GM23338 (cell line): Measurements from ENCODE around the gene FOXR2. TPM values are rescaled to one million over a fixed set of nuclear protein-coding genes. Genes with fewer than 3 reads are reported as not detected.

ENCODE experiments used
- ATAC-seq: fragments of 200-7000 bp; cut with Tn5 transposase; 3 replicates; pipeline ENCODE4 v1.9.1; 2020
- DNase-seq: peaks from one replicate; pipeline ENCODE4 v3.0.0-alpha.2; 2015; ENCODE audit warnings: low spot score
- H2AFZ ChIP-seq: fragments of 200-600 bp; sonication (generic); 2 replicates; pipeline ENCODE4 v1.8.0; 2016; ENCODE audit warnings: antibody characterized with exemption, mild to moderate bottlenecking, moderate library complexity
- H3F3A ChIP-seq: fragments of 200-600 bp; sonication (generic); replicated peaks from 2 replicates; pipeline ENCODE4 v1.8.0; 2017; ENCODE audit warnings: antibody characterized with exemption, mixed run types, low read depth
- H3K27ac ChIP-seq: fragments of 200-600 bp; sonication (generic); 2 replicates; pipeline ENCODE4 v1.6.1; 2016; ENCODE audit warnings: low read depth
- H3K27me3 ChIP-seq: fragments of 200-600 bp; sonication (generic); 2 replicates; pipeline ENCODE4 v1.8.0; 2016; ENCODE audit warnings: mild to moderate bottlenecking, mixed run types, moderate library complexity; ENCODE audit not compliant: insufficient read depth
- H3K36me3 ChIP-seq: fragments of 200-600 bp; sonication (generic); 2 replicates; pipeline ENCODE4 v1.8.0; 2016; ENCODE audit warnings: mild to moderate bottlenecking; ENCODE audit not compliant: insufficient read depth
- H3K4me1 ChIP-seq: fragments of 200-600 bp; sonication (generic); 2 replicates; pipeline ENCODE4 v1.8.0; 2016; ENCODE audit warnings: mild to moderate bottlenecking, moderate library complexity; ENCODE audit not compliant: insufficient read depth
- H3K4me2 ChIP-seq: fragments of 200-600 bp; sonication (generic); 2 replicates; pipeline ENCODE4 v1.7.1; 2017; ENCODE audit warnings: mixed run types
- H3K4me3 ChIP-seq: fragments of 200-600 bp; sonication (generic); 2 replicates; pipeline ENCODE4 v1.6.1; 2016; ENCODE audit warnings: mixed run types
- H3K79me2 ChIP-seq: fragments of 200-600 bp; sonication (generic); replicated peaks from 2 replicates; pipeline ENCODE4 v1.8.0; 2017; ENCODE audit warnings: mild to moderate bottlenecking; ENCODE audit not compliant: insufficient read depth
- H3K9me2 ChIP-seq: fragments of 200-600 bp; sonication (generic); 2 replicates; pipeline ENCODE4 v1.8.0; 2017; ENCODE audit not compliant: insufficient read depth
- H4K20me1 ChIP-seq: fragments of 200-600 bp; sonication (generic); replicated peaks from 2 replicates; pipeline ENCODE4 v1.8.0; 2017; ENCODE audit warnings: mild to moderate bottlenecking; ENCODE audit not compliant: insufficient read depth
- H3K27ac Mint-ChIP-seq: 2 replicates; pipeline ENCODE4 v1.8.0; 2020; ENCODE audit warnings: inconsistent platforms, mild to moderate bottlenecking, moderate library complexity, mixed read lengths
- H3K27me3 Mint-ChIP-seq: 3 replicates; pipeline ENCODE4 v1.8.0; 2022; ENCODE audit warnings: low read depth, mild to moderate bottlenecking, moderate library complexity, mixed read lengths, inconsistent platforms; ENCODE audit not compliant: insufficient read depth, poor library complexity
- H3K36me3 Mint-ChIP-seq: 3 replicates; pipeline ENCODE4 v1.8.0; 2021; ENCODE audit warnings: low read depth, mild to moderate bottlenecking, inconsistent platforms, moderate library complexity, mixed read lengths
- H3K4me1 Mint-ChIP-seq: 3 replicates; pipeline ENCODE4 v1.8.0; 2020; ENCODE audit warnings: mild to moderate bottlenecking, inconsistent platforms, mixed read lengths
- H3K4me3 Mint-ChIP-seq: 3 replicates; pipeline ENCODE4 v1.8.0; 2021; ENCODE audit warnings: moderate library complexity, mild to moderate bottlenecking, inconsistent platforms, mixed read lengths
- H3K9me3 Mint-ChIP-seq: 3 replicates; pipeline ENCODE4 v1.8.0; 2020; ENCODE audit warnings: moderate library complexity, mild to moderate bottlenecking, inconsistent platforms, mixed read lengths
- CREB1 ChIP-seq: fragments of 250-450 bp; sonication (Bioruptor Pico); IDR thresholded peaks from 2 replicates; pipeline ENCODE4 v1.5.0; 2020; ENCODE audit warnings: low read depth, mild to moderate bottlenecking, moderate library complexity
- EZH2 ChIP-seq: fragments of 200-600 bp; sonication (generic); IDR thresholded peaks from one replicate; pipeline ENCODE4 v1.8.0; 2017; ENCODE audit warnings: antibody characterized with exemption, mild to moderate bottlenecking, low read depth; ENCODE audit not compliant: unreplicated experiment
- EZH2phosphoT487 ChIP-seq: fragments of 200-600 bp; sonication (generic); IDR thresholded peaks from one replicate; pipeline ENCODE4 v1.8.1; 2018; ENCODE audit warnings: antibody characterized with exemption; ENCODE audit not compliant: unreplicated experiment
- JUNB ChIP-seq: IDR thresholded peaks from one replicate; pipeline ENCODE4 v1.6.1; 2016; ENCODE audit warnings: antibody characterized with exemption; ENCODE audit not compliant: unreplicated experiment
- NANOG ChIP-seq: IDR thresholded peaks from 2 replicates; pipeline ENCODE4 v1.6.1; 2016; ENCODE audit warnings: antibody characterized with exemption, borderline replicate concordance
- POLR2AphosphoS5 ChIP-seq: IDR thresholded peaks from 2 replicates; pipeline ENCODE4 v1.6.1; 2016; ENCODE audit warnings: antibody characterized with exemption, low read depth
- STAT1 ChIP-seq: IDR thresholded peaks from one replicate; pipeline ENCODE4 v1.6.1; 2016; ENCODE audit warnings: antibody characterized with exemption; ENCODE audit not compliant: unreplicated experiment
- ZNF114 ChIP-seq: fragments of 250-450 bp; sonication (Bioruptor Pico); IDR thresholded peaks from 2 replicates; pipeline ENCODE4 v1.5.0; 2020; ENCODE audit warnings: mild to moderate bottlenecking, moderate library complexity
- ZNF331 ChIP-seq: fragments of 250-450 bp; sonication (Bioruptor Pico); IDR thresholded peaks from 2 replicates; pipeline ENCODE4 v1.5.0; 2020; ENCODE audit warnings: low read depth, mild to moderate bottlenecking, moderate library complexity
- long read RNA-seq: library from polyadenylated mRNA; unstranded; transcript quantifications from one replicate; pipeline ENCODE4 v2.0.0, GENCODE V29; 2020; ENCODE audit not compliant: unreplicated experiment
- polyA plus RNA-seq: library from polyadenylated mRNA; unstranded; fragments of >200 nt; fragmentation: Nextera tagmentation; extraction: Ambion mirVana; gene quantifications from 2 replicates; pipeline ENCODE4 v1.2.1, GENCODE V29; 2016
- total RNA-seq: library from RNA; depleted of rRNA; stranded (reverse); fragments of >200 nt; shearing (Covaris generic); gene quantifications from 2 replicates; pipeline ENCODE4 v1.2.3, GENCODE V29; 2014; rRNA removed
- TF ChIP-seq, protein P1 (sequence below), 2 experiments: fragments of 200-600 bp in 1 of 2; sonication (generic) in 1 of 2; conservative IDR thresholded peaks; 2 replicates each; pipeline versions ENCODE4 v1.5.1 to v1.6.1; 2016 to 2017; ENCODE audit warnings: antibody characterized with exemption in 2 of 2, low read depth in 2 of 2, mild to moderate bottlenecking in 2 of 2, moderate library complexity in 1 of 2
- TF ChIP-seq, protein P2 (sequence below): IDR thresholded peaks from 2 replicates; pipeline ENCODE4 v1.6.1; 2016; ENCODE audit warnings: antibody characterized with exemption
- TF ChIP-seq, protein P3 (sequence below): IDR thresholded peaks from one replicate; pipeline ENCODE4 v1.6.1; 2018; ENCODE audit warnings: antibody characterized with exemption; ENCODE audit not compliant: unreplicated experiment
- TF ChIP-seq, protein P4 (sequence below): fragments of 250-450 bp; sonication (Bioruptor Pico); IDR thresholded peaks from 2 replicates; pipeline ENCODE4 v1.5.0; 2020; ENCODE audit warnings: mild to moderate bottlenecking, moderate library complexity

Gene FOXR2, protein sequence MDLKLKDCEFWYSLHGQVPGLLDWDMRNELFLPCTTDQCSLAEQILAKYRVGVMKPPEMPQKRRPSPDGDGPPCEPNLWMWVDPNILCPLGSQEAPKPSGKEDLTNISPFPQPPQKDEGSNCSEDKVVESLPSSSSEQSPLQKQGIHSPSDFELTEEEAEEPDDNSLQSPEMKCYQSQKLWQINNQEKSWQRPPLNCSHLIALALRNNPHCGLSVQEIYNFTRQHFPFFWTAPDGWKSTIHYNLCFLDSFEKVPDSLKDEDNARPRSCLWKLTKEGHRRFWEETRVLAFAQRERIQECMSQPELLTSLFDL
- total RNA-seq (not detected in 2 replicates), polyA plus RNA-seq (not detected in 2 replicates)
- long read RNA-seq, result 0 reads

DNA sequence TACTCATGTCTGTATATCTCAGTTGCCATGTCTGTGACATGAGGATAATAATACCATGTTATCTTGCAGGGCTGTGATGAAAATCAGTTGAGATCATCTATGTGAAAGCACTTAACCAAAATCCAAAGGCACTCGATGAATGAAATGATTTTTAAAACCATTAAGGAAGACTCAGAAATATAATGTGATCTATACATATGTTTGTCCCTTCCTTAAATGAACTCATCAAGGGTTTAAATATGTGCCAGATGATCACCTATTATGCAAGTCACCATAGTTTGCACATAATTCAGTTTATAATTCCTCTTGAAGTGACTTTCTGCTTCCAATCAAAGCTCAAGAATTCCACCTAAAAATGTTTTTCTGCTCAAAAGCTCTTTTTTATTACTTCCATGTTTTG, at the start of gene FOXR2:
Gene FOXR2, plus strand, starts transcription at position 301 of the 400 bp plus-strand sequence. CDS start 312 bp downstream, outside the sequence.
- Mint-ChIP-seq H3K27ac (no peak within 1 kb of the TSS), H3K4me3 (no peak within 1 kb of the TSS), H3K36me3 (peaks cover 2% of the 10 kb centered on the region; the same call in 2 of the 3 replicates), H3K4me1 (no peaks in the 10 kb centered on the region), H3K9me3 (peaks cover 72% of the 10 kb centered on the region), H3K27me3 (peaks cover 3% of the 10 kb centered on the region)
- H3K79me2 ChIP-seq, result no peaks in the 10 kb centered on the region
- no peak within 1 kb of the TSS for H3K27ac ChIP-seq
- H3F3A ChIP-seq, result no peaks in the 10 kb centered on the region
- H3K36me3 ChIP-seq, result no peaks in the 10 kb centered on the region
- H4K20me1 ChIP-seq, result no peaks in the 10 kb centered on the region
- ATAC-seq (no peak), DNase-seq (no peak)
- no peak within 1 kb of the TSS for H3K4me2 ChIP-seq
- no peaks in the 10 kb centered on the region for H3K9me2 ChIP-seq
- no peak within 1 kb of the TSS for H3K4me3 ChIP-seq
- TF ChIP-seq, protein P1, sequence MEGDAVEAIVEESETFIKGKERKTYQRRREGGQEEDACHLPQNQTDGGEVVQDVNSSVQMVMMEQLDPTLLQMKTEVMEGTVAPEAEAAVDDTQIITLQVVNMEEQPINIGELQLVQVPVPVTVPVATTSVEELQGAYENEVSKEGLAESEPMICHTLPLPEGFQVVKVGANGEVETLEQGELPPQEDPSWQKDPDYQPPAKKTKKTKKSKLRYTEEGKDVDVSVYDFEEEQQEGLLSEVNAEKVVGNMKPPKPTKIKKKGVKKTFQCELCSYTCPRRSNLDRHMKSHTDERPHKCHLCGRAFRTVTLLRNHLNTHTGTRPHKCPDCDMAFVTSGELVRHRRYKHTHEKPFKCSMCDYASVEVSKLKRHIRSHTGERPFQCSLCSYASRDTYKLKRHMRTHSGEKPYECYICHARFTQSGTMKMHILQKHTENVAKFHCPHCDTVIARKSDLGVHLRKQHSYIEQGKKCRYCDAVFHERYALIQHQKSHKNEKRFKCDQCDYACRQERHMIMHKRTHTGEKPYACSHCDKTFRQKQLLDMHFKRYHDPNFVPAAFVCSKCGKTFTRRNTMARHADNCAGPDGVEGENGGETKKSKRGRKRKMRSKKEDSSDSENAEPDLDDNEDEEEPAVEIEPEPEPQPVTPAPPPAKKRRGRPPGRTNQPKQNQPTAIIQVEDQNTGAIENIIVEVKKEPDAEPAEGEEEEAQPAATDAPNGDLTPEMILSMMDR (conservative IDR thresholded peaks at IDR 0.05; ENCODE audit: low read depth in 2 of 2), result no peak
- TF ChIP-seq POLR2AphosphoS5 (no peak), CREB1 (no peak), JUNB (no peak), ZNF331 (CRISPR knock-in tag) (no peak), STAT1 (no peak), ZNF114 (CRISPR knock-in tag) (no peak), EZH2 (no peak), EZH2phosphoT487 (no peak), NANOG (no peak)
- TF ChIP-seq, protein P2, sequence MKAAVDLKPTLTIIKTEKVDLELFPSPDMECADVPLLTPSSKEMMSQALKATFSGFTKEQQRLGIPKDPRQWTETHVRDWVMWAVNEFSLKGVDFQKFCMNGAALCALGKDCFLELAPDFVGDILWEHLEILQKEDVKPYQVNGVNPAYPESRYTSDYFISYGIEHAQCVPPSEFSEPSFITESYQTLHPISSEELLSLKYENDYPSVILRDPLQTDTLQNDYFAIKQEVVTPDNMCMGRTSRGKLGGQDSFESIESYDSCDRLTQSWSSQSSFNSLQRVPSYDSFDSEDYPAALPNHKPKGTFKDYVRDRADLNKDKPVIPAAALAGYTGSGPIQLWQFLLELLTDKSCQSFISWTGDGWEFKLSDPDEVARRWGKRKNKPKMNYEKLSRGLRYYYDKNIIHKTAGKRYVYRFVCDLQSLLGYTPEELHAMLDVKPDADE, result no peak
- TF ChIP-seq, protein P3, sequence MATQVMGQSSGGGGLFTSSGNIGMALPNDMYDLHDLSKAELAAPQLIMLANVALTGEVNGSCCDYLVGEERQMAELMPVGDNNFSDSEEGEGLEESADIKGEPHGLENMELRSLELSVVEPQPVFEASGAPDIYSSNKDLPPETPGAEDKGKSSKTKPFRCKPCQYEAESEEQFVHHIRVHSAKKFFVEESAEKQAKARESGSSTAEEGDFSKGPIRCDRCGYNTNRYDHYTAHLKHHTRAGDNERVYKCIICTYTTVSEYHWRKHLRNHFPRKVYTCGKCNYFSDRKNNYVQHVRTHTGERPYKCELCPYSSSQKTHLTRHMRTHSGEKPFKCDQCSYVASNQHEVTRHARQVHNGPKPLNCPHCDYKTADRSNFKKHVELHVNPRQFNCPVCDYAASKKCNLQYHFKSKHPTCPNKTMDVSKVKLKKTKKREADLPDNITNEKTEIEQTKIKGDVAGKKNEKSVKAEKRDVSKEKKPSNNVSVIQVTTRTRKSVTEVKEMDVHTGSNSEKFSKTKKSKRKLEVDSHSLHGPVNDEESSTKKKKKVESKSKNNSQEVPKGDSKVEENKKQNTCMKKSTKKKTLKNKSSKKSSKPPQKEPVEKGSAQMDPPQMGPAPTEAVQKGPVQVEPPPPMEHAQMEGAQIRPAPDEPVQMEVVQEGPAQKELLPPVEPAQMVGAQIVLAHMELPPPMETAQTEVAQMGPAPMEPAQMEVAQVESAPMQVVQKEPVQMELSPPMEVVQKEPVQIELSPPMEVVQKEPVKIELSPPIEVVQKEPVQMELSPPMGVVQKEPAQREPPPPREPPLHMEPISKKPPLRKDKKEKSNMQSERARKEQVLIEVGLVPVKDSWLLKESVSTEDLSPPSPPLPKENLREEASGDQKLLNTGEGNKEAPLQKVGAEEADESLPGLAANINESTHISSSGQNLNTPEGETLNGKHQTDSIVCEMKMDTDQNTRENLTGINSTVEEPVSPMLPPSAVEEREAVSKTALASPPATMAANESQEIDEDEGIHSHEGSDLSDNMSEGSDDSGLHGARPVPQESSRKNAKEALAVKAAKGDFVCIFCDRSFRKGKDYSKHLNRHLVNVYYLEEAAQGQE, result no peak
- TF ChIP-seq, protein P4, sequence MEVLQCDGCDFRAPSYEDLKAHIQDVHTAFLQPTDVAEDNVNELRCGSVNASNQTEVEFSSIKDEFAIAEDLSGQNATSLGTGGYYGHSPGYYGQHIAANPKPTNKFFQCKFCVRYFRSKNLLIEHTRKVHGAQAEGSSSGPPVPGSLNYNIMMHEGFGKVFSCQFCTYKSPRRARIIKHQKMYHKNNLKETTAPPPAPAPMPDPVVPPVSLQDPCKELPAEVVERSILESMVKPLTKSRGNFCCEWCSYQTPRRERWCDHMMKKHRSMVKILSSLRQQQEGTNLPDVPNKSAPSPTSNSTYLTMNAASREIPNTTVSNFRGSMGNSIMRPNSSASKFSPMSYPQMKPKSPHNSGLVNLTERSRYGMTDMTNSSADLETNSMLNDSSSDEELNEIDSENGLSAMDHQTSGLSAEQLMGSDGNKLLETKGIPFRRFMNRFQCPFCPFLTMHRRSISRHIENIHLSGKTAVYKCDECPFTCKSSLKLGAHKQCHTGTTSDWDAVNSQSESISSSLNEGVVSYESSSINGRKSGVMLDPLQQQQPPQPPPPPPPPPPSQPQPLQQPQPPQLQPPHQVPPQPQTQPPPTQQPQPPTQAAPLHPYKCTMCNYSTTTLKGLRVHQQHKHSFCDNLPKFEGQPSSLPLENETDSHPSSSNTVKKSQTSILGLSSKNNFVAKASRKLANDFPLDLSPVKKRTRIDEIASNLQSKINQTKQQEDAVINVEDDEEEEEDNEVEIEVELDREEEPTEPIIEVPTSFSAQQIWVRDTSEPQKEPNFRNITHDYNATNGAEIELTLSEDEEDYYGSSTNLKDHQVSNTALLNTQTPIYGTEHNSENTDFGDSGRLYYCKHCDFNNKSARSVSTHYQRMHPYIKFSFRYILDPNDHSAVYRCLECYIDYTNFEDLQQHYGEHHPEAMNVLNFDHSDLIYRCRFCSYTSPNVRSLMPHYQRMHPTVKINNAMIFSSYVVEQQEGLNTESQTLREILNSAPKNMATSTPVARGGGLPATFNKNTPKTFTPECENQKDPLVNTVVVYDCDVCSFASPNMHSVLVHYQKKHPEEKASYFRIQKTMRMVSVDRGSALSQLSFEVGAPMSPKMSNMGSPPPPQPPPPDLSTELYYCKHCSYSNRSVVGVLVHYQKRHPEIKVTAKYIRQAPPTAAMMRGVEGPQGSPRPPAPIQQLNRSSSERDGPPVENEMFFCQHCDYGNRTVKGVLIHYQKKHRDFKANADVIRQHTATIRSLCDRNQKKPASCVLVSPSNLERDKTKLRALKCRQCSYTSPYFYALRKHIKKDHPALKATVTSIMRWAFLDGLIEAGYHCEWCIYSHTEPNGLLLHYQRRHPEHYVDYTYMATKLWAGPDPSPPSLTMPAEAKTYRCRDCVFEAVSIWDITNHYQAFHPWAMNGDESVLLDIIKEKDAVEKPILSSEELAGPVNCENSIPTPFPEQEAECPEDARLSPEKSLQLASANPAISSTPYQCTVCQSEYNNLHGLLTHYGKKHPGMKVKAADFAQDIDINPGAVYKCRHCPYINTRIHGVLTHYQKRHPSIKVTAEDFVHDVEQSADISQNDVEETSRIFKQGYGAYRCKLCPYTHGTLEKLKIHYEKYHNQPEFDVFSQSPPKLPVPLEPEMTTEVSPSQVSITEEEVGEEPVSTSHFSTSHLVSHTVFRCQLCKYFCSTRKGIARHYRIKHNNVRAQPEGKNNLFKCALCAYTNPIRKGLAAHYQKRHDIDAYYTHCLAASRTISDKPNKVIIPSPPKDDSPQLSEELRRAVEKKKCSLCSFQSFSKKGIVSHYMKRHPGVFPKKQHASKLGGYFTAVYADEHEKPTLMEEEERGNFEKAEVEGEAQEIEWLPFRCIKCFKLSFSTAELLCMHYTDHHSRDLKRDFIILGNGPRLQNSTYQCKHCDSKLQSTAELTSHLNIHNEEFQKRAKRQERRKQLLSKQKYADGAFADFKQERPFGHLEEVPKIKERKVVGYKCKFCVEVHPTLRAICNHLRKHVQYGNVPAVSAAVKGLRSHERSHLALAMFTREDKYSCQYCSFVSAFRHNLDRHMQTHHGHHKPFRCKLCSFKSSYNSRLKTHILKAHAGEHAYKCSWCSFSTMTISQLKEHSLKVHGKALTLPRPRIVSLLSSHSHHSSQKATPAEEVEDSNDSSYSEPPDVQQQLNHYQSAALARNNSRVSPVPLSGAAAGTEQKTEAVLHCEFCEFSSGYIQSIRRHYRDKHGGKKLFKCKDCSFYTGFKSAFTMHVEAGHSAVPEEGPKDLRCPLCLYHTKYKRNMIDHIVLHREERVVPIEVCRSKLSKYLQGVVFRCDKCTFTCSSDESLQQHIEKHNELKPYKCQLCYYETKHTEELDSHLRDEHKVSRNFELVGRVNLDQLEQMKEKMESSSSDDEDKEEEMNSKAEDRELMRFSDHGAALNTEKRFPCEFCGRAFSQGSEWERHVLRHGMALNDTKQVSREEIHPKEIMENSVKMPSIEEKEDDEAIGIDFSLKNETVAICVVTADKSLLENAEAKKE (CRISPR knock-in tag), result no peak
- H2AFZ ChIP-seq, result no peak within 1 kb of the TSS
- no peaks in the 10 kb centered on the region for H3K27me3 ChIP-seq
- no peaks in the 10 kb centered on the region for H3K4me1 ChIP-seq
